Activated naive CD8-positive, alpha-beta T cell treated with anti-CD3 and anti-CD28 coated beads, Interleukin-2, amount 10 ng/mL, durations not matched to agents 7 days and 5 days (primary cell): ENCODE measurements around the gene SLC46A2. TPM values are rescaled to one million over a fixed set of nuclear protein-coding genes. Genes with fewer than 3 reads are reported as not detected.

Experiments
- ATAC-seq: fragments of 150-1000 bp; cut with Tn5 transposase; one replicate; pipeline ENCODE4 v1.10.0; 2021; ENCODE audit warnings: low read depth, moderate library complexity
- POLR2A ChIA-PET: fragments of 350-600 bp; sonication (Branson Sonifier 250); formaldehyde crosslinking; loops from one replicate; lab custom pipeline; 2021; ENCODE audit warnings: antibody characterized with exemption; lab: Charles Lee
- DNase-seq: peaks from one replicate; pipeline ENCODE4 v3.0.0; 2021
- H3K27ac Mint-ChIP-seq: one replicate; pipeline ENCODE4 v1.8.0; 2022; ENCODE audit warnings: mild to moderate bottlenecking, mixed read lengths
- H3K27me3 Mint-ChIP-seq: one replicate; pipeline ENCODE4 v1.8.0; 2022; ENCODE audit warnings: mild to moderate bottlenecking, moderate library complexity, mixed read lengths
- H3K36me3 Mint-ChIP-seq: one replicate; pipeline ENCODE4 v1.8.0; 2021; ENCODE audit warnings: mild to moderate bottlenecking, mixed read lengths
- H3K4me1 Mint-ChIP-seq: one replicate; pipeline ENCODE4 v1.8.0; 2021; ENCODE audit warnings: mixed read lengths
- H3K4me3 Mint-ChIP-seq: one replicate; pipeline ENCODE4 v1.8.0; 2022; ENCODE audit warnings: mild to moderate bottlenecking, moderate library complexity, mixed read lengths
- H3K9me3 Mint-ChIP-seq: one replicate; pipeline ENCODE4 v1.8.0; 2021; ENCODE audit warnings: mixed read lengths
- total RNA-seq, 2 experiments: library from RNA; stranded (reverse); gene quantifications; one replicate each; pipeline ENCODE4 v1.2.3, GENCODE V29; 2021

The SLC46A2 gene, protein sequence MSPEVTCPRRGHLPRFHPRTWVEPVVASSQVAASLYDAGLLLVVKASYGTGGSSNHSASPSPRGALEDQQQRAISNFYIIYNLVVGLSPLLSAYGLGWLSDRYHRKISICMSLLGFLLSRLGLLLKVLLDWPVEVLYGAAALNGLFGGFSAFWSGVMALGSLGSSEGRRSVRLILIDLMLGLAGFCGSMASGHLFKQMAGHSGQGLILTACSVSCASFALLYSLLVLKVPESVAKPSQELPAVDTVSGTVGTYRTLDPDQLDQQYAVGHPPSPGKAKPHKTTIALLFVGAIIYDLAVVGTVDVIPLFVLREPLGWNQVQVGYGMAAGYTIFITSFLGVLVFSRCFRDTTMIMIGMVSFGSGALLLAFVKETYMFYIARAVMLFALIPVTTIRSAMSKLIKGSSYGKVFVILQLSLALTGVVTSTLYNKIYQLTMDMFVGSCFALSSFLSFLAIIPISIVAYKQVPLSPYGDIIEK
- total RNA-seq: not detected

- Mint-ChIP-seq H3K4me1 (peaks cover 3% of the 10 kb centered on the region), H3K4me3 (no peak within 1 kb of the TSS), H3K36me3 (no peaks in the 10 kb centered on the region), H3K27ac (no peak within 1 kb of the TSS), H3K9me3 (no peaks in the 10 kb centered on the region), H3K27me3 (peaks cover 58% of the 10 kb centered on the region)
- DNase-seq (no peak), ATAC-seq (no peak)
- POLR2A ChIA-PET: no interaction called here
Measured at GRCh38 chr9:112890106-112891081, at the start of gene SLC46A2. TSS of gene SLC46A2 (minus strand) at chr9:112890876. CDS start at chr9:112890681, 195 bp downstream.

- DNase-seq (no peak), ATAC-seq (no peak)
- no peak overlapping the region for H3K4me3 Mint-ChIP-seq
- no peaks in the 10 kb centered on the region for H3K9me3 Mint-ChIP-seq
- POLR2A ChIA-PET: no interaction called here
- H3K27ac Mint-ChIP-seq: no peak overlapping the region
- peaks cover 6% of the 10 kb centered on the region for H3K27me3 Mint-ChIP-seq
- no peaks in the 10 kb centered on the region for H3K36me3 Mint-ChIP-seq
- H3K4me1 Mint-ChIP-seq: no peaks in the 10 kb centered on the region
Measured at GRCh38 chr9:112939418-112939817, 48.7 kb upstream of the SLC46A2 start.

DNA sequence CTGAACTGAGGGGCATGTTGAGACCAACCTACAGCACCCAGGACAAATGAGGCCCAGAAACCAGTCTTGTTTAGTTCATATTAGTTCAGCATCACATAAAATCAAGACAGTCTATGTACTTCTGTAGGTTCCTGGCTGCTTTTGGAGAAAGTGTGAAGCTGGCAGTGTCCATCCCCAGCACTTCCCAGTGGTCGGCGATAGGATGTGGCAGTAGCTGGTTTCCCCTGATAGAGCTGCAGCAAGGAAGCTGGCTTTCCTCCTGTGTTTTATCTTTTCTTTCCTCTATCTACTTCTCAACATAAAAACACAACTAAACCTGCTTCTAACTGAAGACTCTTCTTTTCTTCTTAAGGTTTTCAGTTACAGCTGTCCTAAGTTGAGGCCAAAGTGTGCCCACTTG lies 43.0 kb upstream of the SLC46A2 start:
- POLR2A ChIA-PET: no interaction called here
- Mint-ChIP-seq H3K27me3 (peaks cover 22% of the 10 kb centered on the region), H3K9me3 (no peaks in the 10 kb centered on the region), H3K27ac (no peak overlapping the region), H3K4me1 (no peaks in the 10 kb centered on the region), H3K36me3 (no peaks in the 10 kb centered on the region), H3K4me3 (no peak overlapping the region)
- ATAC-seq (no peak), DNase-seq (no peak)

DNA sequence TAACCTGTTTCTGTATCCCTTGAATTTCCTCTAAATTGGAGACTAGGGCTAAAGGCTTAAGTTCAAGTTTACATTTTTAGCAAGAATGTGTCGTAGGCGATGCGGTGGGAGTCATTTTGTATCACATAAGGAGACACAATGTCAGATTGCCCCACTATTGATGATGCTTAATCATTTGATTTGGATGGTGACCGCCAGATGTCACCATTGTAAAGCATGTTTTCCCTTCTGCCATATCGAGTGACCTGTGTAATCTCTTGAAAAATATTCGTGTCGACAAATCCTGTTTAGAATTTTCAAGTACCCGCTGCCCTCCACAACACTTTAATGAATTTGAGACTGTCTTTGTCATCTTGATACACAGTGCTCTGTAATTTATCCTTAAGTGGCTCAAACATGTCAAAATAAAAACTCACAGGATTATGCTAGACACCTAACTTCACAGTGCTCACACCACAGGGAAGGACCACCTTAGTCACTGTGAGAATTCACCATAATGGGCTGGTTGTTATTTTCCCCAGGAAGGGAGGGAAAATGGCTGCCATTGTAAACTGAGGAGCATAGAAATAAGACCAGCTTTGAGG lies 34.5 kb upstream of the SLC46A2 start:
- no peaks in the 10 kb centered on the region for H3K36me3 Mint-ChIP-seq
- H3K27me3 Mint-ChIP-seq: peaks cover 17% of the 10 kb centered on the region
- POLR2A ChIA-PET: no interaction called here
- no peak overlapping the region for H3K4me3 Mint-ChIP-seq
- no peaks in the 10 kb centered on the region for H3K9me3 Mint-ChIP-seq
- peaks cover 4% of the 10 kb centered on the region for H3K4me1 Mint-ChIP-seq
- H3K27ac Mint-ChIP-seq: no peak overlapping the region
- DNase-seq: no peak
- ATAC-seq: no peak

DNA sequence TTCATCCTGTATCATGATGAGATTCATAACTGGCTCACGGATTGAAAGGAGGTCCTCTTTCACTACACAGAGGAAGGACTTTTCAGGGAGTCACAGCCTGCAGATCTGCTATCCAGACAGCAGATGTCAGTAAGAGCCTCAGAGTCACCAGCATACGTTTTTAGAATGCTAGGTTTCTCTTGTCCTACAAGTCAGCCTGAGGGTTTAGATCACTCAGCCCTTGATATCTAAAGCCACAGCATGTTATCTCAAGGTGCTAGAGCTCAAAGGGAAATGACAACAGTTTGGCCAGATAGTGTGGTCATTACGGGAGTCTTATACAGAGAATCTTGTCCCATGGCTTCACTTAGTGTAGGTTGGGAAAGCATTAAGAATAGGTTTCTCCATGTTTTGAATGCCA lies 30.9 kb upstream of the SLC46A2 start:
- H3K27ac Mint-ChIP-seq: no peak overlapping the region
- DNase-seq (no peak), ATAC-seq (no peak)
- H3K36me3 Mint-ChIP-seq: no peaks in the 10 kb centered on the region
- H3K4me1 Mint-ChIP-seq: peaks cover 4% of the 10 kb centered on the region
- H3K9me3 Mint-ChIP-seq: no peaks in the 10 kb centered on the region
- no peak overlapping the region for H3K4me3 Mint-ChIP-seq
- POLR2A ChIA-PET: no interaction called here
- peaks cover 16% of the 10 kb centered on the region for H3K27me3 Mint-ChIP-seq

DNA sequence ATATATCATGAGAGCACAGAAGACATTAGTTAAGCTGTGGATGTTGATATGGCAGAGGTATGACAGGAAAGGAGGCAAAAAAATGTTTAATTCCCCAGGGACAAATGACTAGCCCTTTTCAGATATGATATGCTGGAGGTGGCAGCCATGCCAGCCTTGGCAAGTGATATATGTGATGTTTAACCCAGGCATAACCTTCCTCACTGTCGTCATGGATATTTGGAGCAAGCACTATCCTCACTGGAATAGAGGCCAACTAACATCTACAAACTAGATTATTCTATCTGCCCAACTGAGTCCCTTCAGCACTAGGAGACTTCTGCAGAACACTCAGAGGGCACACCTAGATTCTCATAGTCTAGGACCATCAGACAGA lies 27.3 kb upstream of the SLC46A2 start:
- H3K9me3 Mint-ChIP-seq: no peaks in the 10 kb centered on the region

DNA sequence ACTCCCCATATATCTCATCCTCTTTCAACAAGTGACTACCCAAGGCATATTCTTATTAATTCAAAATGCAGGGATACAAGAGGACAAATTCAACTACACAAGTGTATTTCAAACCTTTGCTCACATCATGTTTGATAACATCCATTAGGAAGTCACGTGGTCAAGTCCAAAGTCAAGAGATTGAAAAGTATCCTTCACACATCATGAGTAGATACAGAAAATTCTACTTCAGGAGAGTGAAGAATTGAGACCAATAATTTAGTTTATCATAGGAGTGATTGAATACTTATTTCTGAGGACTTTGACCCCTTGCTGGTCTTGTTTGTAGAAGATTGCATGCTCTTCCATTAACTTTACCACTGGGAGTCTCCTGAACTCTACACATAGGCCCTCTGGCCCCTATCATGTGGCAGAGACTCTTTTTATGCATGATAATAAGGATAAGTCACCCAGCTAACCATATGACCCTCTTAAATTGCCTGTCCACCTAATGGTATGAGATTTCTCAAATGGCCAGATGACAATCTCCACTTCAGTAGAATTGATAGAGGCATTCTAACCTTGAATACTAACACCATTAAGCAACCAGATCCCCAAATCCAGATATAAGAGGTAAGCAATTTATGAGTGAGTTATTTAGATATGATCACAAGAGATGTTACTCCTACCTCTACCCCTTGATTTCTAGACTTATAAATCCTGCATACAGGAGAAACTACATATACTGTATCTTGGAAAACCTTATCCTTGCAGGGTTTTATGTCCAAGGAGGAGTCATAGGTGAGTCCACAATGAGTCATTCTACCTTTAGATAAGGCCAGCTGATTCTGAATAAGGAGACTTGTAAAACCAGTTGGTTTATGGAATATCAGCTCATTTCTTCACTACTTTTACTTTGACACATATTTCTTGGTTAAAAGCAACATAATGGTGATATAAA lies 26.6 kb upstream of the SLC46A2 start:
- no peak overlapping the region for H3K27ac Mint-ChIP-seq
- H3K9me3 Mint-ChIP-seq: no peaks in the 10 kb centered on the region
- DNase-seq: no peak
- no peak for ATAC-seq
- POLR2A ChIA-PET: no interaction called here
- H3K4me3 Mint-ChIP-seq: no peak overlapping the region
- H3K27me3 Mint-ChIP-seq: peaks cover 9% of the 10 kb centered on the region
- H3K4me1 Mint-ChIP-seq: peaks cover 4% of the 10 kb centered on the region
- no peaks in the 10 kb centered on the region for H3K36me3 Mint-ChIP-seq

More for the DNA sequence above, 27.3 kb upstream of the SLC46A2 start:
- ATAC-seq: no peak
- no peak overlapping the region for H3K27ac Mint-ChIP-seq
- H3K27me3 Mint-ChIP-seq: peaks cover 11% of the 10 kb centered on the region
- DNase-seq: no peak
- H3K36me3 Mint-ChIP-seq: no peaks in the 10 kb centered on the region
- H3K4me3 Mint-ChIP-seq: no peak overlapping the region
- POLR2A ChIA-PET: no interaction called here
- H3K4me1 Mint-ChIP-seq: peaks cover 4% of the 10 kb centered on the region

- Mint-ChIP-seq H3K4me3 (no peak overlapping the region), H3K36me3 (no peaks in the 10 kb centered on the region), H3K27ac (no peak overlapping the region), H3K9me3 (no peaks in the 10 kb centered on the region), H3K27me3 (peaks cover 13% of the 10 kb centered on the region), H3K4me1 (no peaks in the 10 kb centered on the region)
- POLR2A ChIA-PET: no interaction called here
- DNase-seq (no peak), ATAC-seq (no peak)
Measured at GRCh38 chr9:112914524-112914923, 23.8 kb upstream of the SLC46A2 start.

- peaks cover 12% of the 10 kb centered on the region for H3K27me3 Mint-ChIP-seq
- no peaks in the 10 kb centered on the region for H3K4me1 Mint-ChIP-seq
- no peaks in the 10 kb centered on the region for H3K9me3 Mint-ChIP-seq
- no peak overlapping the region for H3K4me3 Mint-ChIP-seq
- H3K36me3 Mint-ChIP-seq: no peaks in the 10 kb centered on the region
- DNase-seq (no peak), ATAC-seq (no peak)
- H3K27ac Mint-ChIP-seq: no peak overlapping the region
- POLR2A ChIA-PET: no interaction called here
Measured at GRCh38 chr9:112913326-112913725, 22.6 kb upstream of the SLC46A2 start.

- ATAC-seq (no peak), DNase-seq (no peak)
- peaks cover 14% of the 10 kb centered on the region for H3K27me3 Mint-ChIP-seq
- H3K4me3 Mint-ChIP-seq: no peak overlapping the region
- no peaks in the 10 kb centered on the region for H3K9me3 Mint-ChIP-seq
- POLR2A ChIA-PET: no interaction called here
- no peaks in the 10 kb centered on the region for H3K36me3 Mint-ChIP-seq
- H3K27ac Mint-ChIP-seq: no peak overlapping the region
- H3K4me1 Mint-ChIP-seq: no peaks in the 10 kb centered on the region
Measured at GRCh38 chr9:112912636-112913035, 22.0 kb upstream of the SLC46A2 start.

DNA sequence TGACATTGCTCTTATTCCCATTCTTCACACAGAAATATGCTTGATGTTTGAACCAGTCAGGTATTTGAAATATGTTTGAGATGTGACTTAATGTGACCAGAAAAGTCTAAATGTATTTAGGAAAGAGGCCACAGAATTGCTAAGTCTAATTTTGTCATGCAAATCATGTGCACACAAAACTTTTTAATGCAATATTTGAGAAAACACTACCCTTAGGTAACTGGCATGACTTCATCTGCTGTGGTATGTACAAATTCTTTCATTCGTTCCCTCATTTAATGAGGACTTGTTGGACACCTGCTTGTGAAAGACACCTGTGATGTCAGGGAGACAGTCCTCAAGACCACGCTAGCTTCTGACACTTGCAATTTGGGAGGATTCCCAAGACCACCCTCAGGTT lies 21.1 kb upstream of the SLC46A2 start:
- no peaks in the 10 kb centered on the region for H3K4me1 Mint-ChIP-seq
- no peak overlapping the region for H3K27ac Mint-ChIP-seq
- no peaks in the 10 kb centered on the region for H3K9me3 Mint-ChIP-seq
- POLR2A ChIA-PET: no interaction called here
- H3K36me3 Mint-ChIP-seq: no peaks in the 10 kb centered on the region
- ATAC-seq (no peak), DNase-seq (no peak)
- H3K27me3 Mint-ChIP-seq: peaks cover 15% of the 10 kb centered on the region
- H3K4me3 Mint-ChIP-seq: no peak overlapping the region

GRCh38 chr9:112905084-112905483 lies 14.4 kb upstream of the SLC46A2 start:
- Mint-ChIP-seq H3K4me3 (no peak overlapping the region), H3K9me3 (no peaks in the 10 kb centered on the region), H3K27ac (no peak overlapping the region), H3K27me3 (peaks cover 24% of the 10 kb centered on the region), H3K4me1 (peaks cover 7% of the 10 kb centered on the region), H3K36me3 (no peaks in the 10 kb centered on the region)
- POLR2A ChIA-PET: no interaction called here
- no peak for ATAC-seq
- no peak for DNase-seq
